Fibroblast of the aortic adventitia (primary cell): ENCODE measurements around the gene ATP8A2. TPM values are rescaled to one million over a fixed set of nuclear protein-coding genes. Genes with fewer than 3 reads are reported as not detected.

Experiments used
- DNase-seq: peaks from one replicate; pipeline ENCODE4 v3.0.0-alpha.2; 2010; ENCODE audit warnings: low read depth
- H3K4me3 ChIP-seq: 2 replicates; pipeline ENCODE4 v1.5.1; 2011; ENCODE audit warnings: low read depth, mild to moderate bottlenecking, control low read depth, low read length, moderate library complexity
- total RNA-seq: library from RNA; depleted of rRNA; stranded (reverse); fragments of >200 nt; gene quantifications from 2 replicates; pipeline ENCODE4 v1.2.3, GENCODE V29; 2012; ENCODE audit warnings: low replicate concordance
- TF ChIP-seq, protein P1 (sequence below): IDR thresholded peaks from 2 replicates; pipeline ENCODE4 v1.5.1; 2011; ENCODE audit warnings: mild to moderate bottlenecking, low read length, control low read depth, inconsistent platforms; ENCODE audit not compliant: insufficient read depth

The ATP8A2 gene
- total RNA-seq, 1 donor: under 0.01 TPM

DNA sequence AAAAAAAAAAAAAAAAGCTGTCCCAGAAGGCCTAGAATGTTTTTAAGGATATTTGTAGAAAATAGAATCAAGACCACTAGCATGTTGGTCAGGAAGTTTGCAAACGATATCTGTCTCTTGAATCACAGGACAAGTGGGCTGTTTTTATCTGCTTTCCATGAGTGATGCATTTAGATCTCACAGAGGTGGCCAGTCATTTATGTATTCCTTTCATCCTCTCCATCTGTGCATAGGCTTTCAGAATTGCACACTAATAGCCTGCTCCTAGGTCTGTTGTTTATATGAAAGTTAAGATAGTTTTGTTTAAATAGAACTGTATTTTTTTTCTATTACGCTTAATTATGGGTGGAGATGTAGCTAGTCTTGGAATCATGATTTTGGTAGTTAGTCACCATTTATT, 390.5 kb downstream of the ATP8A2 start:
- no peak for DNase-seq
- TF ChIP-seq, protein P1, sequence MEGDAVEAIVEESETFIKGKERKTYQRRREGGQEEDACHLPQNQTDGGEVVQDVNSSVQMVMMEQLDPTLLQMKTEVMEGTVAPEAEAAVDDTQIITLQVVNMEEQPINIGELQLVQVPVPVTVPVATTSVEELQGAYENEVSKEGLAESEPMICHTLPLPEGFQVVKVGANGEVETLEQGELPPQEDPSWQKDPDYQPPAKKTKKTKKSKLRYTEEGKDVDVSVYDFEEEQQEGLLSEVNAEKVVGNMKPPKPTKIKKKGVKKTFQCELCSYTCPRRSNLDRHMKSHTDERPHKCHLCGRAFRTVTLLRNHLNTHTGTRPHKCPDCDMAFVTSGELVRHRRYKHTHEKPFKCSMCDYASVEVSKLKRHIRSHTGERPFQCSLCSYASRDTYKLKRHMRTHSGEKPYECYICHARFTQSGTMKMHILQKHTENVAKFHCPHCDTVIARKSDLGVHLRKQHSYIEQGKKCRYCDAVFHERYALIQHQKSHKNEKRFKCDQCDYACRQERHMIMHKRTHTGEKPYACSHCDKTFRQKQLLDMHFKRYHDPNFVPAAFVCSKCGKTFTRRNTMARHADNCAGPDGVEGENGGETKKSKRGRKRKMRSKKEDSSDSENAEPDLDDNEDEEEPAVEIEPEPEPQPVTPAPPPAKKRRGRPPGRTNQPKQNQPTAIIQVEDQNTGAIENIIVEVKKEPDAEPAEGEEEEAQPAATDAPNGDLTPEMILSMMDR: no peak
- H3K4me3 ChIP-seq: no peak overlapping the region

DNA sequence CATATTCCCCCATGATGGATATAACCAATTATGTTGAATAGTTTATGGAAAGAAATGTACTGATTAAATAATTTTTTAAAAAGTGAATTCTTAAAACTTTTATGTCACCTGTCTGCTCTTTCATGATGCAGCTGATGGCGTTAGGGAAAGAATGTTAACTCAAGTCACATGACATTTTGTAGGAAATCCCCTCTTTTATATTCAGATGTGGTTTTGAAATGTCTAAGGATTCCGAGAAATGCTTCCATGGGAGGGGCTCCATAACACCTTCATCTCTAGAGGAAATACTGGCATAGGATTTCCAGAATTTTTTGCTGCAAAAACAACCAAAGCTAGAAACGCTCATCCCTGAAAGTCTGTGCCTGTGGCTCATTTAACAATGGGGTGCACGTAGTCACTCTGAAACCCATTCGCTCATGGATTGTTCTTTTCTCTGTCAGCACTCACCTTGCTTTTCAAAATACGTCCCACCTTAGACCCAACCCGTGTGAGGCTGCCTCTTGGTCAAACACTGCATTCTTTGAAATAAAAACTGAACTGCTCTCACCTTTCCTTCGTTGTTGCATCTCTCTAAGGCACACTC, 391.1 kb downstream of the ATP8A2 start:
- no peak for DNase-seq

DNA sequence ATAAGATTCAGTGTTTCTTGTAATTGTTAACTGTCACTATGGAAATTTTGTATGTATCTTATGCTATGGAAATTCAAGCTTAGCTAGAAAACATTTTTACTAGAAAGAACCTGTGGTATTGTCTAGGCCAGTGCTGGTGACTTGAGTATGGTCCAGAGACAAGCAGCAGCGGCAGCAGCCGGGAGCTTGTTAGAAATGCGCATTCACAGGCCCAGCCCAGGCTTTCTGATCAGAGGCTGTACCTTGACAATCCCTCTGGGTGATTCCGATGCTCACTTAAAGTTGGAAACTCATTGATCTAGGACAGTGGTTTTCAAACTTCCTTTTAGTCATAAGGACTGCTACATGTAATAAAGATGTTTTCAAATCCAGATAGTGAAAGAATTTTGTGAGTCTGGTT, 392.6 kb downstream of the ATP8A2 start:
- TF ChIP-seq, protein P1: no peak
- no peak overlapping the region for H3K4me3 ChIP-seq

More for the DNA sequence above, 391.1 kb downstream of the ATP8A2 start:
- H3K4me3 ChIP-seq: no peak overlapping the region
- TF ChIP-seq, protein P1: no peak

DNA sequence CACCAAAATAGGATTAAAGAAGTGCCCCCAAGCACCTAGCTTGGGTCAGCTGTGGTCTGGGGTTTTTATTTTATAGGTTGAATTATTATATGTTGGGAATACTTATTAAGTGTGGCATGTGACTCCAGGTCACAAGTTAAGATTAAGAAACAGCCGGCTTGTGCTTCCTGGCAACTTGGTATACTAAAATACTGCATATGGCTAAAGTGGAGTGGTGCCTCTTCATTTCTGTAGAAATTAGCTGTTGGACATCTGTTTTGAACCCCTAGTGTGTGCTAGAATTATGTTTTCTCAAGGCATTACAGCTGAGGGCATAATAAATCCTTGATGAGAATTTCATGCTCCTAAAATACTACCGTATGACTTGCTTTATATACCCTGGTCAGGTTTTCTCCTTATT, 393.5 kb downstream of the ATP8A2 start:
- TF ChIP-seq, protein P1: no peak
- no peak overlapping the region for H3K4me3 ChIP-seq

More for the DNA sequence above, 392.6 kb downstream of the ATP8A2 start:
- no peak for DNase-seq

DNA sequence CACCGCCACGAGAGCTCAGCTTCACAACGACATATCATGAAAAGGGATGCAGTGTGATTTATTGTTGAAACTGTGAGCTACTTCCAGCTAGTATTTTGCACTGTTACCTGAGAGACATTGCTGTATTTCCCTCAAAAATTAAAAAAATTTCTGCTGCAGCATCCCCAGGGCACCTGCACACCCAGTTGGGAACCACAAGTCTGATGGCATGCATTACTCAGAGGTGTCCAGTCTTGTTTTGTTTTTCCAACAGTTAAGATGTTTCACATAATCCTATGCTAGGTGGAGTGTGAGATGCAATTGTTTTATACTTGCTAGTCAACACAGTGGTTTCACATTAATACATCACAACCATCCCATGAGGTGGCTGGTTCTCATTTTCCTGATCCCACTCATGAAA, 394.8 kb downstream of the ATP8A2 start:
- TF ChIP-seq, protein P1: no peak
- no peak for DNase-seq
- H3K4me3 ChIP-seq: no peak overlapping the region

More for the DNA sequence above, 393.5 kb downstream of the ATP8A2 start:
- no peak for DNase-seq

DNA sequence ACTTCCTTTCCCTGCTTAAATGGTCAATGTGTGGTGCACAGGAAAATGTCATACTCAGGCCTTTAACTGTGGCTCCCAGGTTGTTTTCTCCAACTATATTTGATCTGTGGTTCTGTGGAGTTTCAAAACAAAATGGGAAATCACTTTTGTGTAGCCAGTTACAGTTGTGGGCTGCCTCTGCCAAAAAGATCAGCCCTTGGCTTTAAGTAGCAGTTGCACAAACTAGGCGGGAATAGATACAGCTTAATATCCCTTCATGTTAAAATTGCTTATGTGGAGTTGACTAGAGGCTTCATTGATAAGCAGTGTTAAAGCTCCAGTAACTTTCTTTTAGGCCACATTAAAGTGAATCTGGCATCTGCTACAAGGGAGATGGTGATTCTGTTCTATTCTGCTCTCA, 395.2 kb downstream of the ATP8A2 start:
- H3K4me3 ChIP-seq: no peak overlapping the region
- DNase-seq: no peak
- TF ChIP-seq, protein P1: no peak

DNA sequence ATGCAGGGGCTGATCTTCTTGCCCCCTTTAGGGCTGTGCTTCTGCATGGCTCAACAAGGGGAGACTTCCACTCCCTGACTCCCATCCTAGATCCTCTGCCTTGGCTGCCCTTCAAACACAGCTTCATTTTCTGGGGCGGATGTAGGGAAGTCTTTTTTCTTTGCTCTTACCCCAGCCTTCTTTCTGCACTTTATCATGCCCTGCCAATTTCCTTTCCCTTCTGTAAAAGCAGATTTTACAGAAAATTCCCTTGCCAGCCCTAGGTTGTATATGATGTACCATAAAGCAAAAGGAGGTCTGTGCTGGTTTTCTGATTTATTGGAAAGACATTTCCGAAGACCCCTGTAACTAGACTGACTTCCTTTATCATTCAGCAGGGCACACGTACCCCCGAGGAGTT, 396.6 kb downstream of the ATP8A2 start:
- H3K4me3 ChIP-seq: no peak overlapping the region
- TF ChIP-seq, protein P1: no peak
- DNase-seq: no peak
